ENCODE measurements around the gene CGAS. TPM values are rescaled to one million over a fixed set of nuclear protein-coding genes. Genes with fewer than 3 reads are reported as not detected.

CGAS gene
- total RNA-seq = 2.7 and 6.3 TPM in 2 replicates

GRCh38 chr6:73452107-73452461 is at the start of gene CGAS:
Gene CGAS, minus strand, starts transcription at chr6:73452297. Its CDS starts 116 bp downstream, at chr6:73452181.

GRCh38 chr6:73461537-73462350 is 9.6 kb upstream of the CGAS start, which contains the start of gene MTO1:
Gene MTO1, plus strand, starts transcription at chr6:73461737. Its CDS starts 118 bp downstream, at chr6:73461855.

GRCh38 chr6:73394577-73395354 is 57.3 kb downstream of the CGAS start, which contains the start of gene DDX43:
Gene DDX43, plus strand, starts transcription at chr6:73394828. Its CDS starts 78 bp downstream, at chr6:73394906.

Other genes with a start within 250 kb of the CGAS start
- not detected in 2 replicates for gene KHDC1L, start 226.8 kb downstream of the CGAS start, total RNA-seq
- gene KHDC1, start 189.1 kb downstream of the CGAS start, total RNA-seq = 2.0 and 2.2 TPM in 2 replicates
- gene DPPA5, start 98.0 kb downstream of the CGAS start, total RNA-seq = not detected in 2 replicates
- gene KHDC3L, start 89.6 kb downstream of the CGAS start, total RNA-seq = not detected in 2 replicates
- 0.11 TPM in 1 of 2 replicates, not detected in the other for gene OOEP, start 82.4 kb downstream of the CGAS start, total RNA-seq
- gene DDX43, start 57.5 kb downstream of the CGAS start, total RNA-seq = 0.78 and 1.6 TPM in 2 replicates
- gene MTO1, start 9.4 kb upstream of the CGAS start, total RNA-seq = 20.3 and 34.1 TPM in 2 replicates
- 8,331 and 12,598 TPM in 2 replicates for gene EEF1A1, start 68.7 kb upstream of the CGAS start, total RNA-seq
- 4.1 and 7.0 TPM in 2 replicates for gene SLC17A5, start 201.7 kb upstream of the CGAS start, total RNA-seq
- gene CD109, start 243.9 kb upstream of the CGAS start, total RNA-seq = 23.0 and 36.8 TPM in 2 replicates

Measured in hair follicular keratinocyte (primary cell).